HG03439 (cell line): ENCODE measurements around the gene CHST11.
"Not testable (repeated sequence)": the region's sequence is repeated elsewhere in the genome, so short reads cannot be mapped to it uniquely, and the experiment has no call there.

Experiments used
- ATAC-seq: cut with Tn5 transposase; IDR thresholded peaks from one replicate; pipeline ENCODE4 v1.9.1; 2021; ENCODE audit warnings: mild to moderate bottlenecking, moderate library complexity; ENCODE audit not compliant: unreplicated experiment

CHST11 gene

DNA sequence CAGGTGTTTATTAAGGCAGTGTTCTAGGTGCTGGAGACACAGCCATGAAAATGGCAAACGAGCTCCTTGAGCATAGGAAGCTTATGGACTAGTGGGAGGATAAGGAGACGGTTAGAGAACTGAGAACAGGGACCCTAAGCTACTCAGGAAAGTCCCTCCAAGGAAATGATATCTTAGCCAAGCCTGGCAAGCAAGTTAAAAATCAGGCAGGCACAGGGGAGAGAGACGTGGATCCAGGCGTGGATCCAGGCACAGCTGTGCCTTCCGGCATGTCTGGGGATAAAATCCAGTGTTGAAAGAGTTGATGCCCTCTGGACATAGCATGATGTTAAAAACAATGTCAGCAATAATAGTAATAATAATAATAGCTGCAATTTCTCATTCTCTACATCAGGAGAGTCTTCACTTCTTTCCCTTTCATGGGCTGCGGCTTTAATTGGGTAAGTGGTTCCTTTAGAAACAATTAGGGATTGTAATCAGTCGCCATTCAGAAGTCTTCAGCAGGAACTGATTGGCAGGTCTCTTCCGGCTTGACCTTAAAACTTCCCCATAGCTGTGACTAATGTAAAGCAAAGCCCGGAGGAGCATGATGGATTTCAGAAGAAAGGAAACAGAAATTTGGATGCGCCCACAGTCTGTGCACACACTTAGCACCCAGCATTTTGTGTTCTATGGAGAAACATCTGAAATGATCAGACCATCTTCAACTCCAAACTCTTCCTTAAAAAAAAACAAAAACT is 271.1 kb downstream of the CHST11 start:
- no peak for ATAC-seq

GRCh38 chr12:104729091-104729490 is 272.3 kb downstream of the CHST11 start:
- ATAC-seq: no peak

- ATAC-seq: no peak
These were observed 273.1 kb downstream of the CHST11 start for GRCh38 chr12:104729610-104730446.

- no peak for ATAC-seq
These were observed 274.0 kb downstream of the CHST11 start for GRCh38 chr12:104730763-104731162.

DNA sequence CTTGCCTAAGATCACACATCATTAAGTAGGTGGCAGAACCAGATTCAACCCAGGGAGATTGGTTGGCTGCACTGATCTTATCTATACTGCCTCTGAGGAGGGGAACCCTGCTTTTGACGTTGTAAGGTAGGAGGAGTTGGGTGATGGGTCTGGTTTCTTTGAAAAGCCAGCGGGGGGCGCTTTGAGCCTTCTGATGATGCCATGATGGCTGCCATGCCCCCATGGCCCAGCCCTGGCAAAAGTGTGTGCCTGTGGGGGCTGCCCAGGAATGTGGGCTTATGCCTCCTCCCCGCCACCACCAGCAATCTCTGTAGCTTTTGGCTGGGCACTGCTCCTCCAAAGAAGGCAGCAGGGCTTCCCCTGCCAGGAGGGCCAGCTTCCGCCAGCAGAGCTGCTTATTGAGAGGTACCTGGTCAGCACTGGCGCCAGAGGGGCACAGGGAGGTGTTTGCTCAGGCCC is 277.0 kb downstream of the CHST11 start:
- ATAC-seq: no peak

DNA sequence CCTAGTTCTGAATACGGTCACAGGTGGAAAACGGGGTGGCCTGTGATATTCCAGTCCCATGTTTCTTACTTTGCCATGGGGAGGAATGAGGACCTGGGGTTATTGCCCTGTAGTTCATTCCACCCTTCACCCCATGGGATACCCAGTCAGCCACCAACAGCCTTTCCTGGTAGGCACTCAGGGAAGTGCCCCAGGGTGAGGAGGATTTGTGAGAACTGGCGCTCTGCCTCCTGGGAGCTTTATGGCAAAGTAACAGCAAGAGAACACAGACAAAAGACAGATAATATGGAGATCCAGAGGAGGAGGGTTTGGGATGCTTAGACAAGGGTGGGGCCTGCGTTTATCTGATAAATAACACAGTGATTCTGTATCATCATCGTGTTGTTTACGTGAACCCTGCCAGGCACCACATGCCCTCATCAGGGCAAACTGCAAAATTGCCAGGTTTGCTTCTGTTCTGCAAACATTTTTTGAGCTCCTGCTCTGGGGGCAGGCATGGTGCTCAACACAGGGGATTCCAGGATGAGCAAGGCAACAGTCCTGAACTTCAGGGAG is 277.9 kb downstream of the CHST11 start:
- ATAC-seq: no peak

- no peak for ATAC-seq
These were observed 279.1 kb downstream of the CHST11 start for GRCh38 chr12:104735801-104736200.

- no peak for ATAC-seq
These were observed 279.6 kb downstream of the CHST11 start for GRCh38 chr12:104736307-104736706.

- no peak for ATAC-seq
These were observed 280.4 kb downstream of the CHST11 start for GRCh38 chr12:104737113-104737512.

DNA sequence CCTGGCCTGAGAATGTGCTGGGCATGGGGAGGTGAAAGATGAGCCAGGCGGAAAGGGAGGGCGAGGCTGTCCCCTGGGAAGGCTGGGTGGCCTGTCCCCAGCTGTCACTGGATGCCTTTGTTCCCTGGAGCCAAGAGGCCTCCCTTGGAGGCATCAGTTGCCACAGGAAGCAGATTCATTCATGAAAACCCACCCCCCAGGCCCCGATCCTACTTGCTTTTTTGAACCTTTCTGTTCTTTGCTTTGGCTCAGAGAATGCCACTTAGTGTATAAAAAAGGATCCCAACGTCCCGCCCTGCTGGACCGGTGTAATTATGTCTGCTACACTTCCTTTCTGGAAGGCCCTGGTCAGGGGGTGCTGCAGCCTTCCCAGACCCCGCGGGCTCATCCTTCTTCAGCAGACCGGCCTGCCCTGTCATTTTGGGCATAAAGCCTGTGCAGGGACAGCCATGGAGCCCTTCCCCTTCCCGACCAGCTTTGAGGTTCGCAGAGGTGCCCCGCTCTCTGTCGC is 281.1 kb downstream of the CHST11 start:
- ATAC-seq: no peak

DNA sequence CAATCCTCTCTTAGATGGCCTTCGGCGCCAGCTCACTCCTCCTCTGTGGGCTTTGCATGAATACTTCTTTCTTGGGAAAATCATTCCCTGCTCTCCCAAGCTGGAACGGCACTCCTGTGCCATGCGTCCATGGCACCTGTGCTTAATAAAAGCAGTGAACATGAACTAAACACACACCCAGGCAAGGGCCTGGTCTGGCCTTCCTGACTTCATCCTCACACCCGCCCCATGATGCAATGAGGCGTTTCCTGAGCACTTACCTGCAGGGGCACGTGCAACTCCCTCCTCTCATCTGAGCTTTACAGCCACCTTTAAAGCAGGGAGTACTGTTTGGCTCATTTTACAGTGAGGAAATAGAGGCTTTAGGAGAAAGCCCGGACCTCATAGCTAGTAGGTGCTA is 281.6 kb downstream of the CHST11 start:
- ATAC-seq: no peak

DNA sequence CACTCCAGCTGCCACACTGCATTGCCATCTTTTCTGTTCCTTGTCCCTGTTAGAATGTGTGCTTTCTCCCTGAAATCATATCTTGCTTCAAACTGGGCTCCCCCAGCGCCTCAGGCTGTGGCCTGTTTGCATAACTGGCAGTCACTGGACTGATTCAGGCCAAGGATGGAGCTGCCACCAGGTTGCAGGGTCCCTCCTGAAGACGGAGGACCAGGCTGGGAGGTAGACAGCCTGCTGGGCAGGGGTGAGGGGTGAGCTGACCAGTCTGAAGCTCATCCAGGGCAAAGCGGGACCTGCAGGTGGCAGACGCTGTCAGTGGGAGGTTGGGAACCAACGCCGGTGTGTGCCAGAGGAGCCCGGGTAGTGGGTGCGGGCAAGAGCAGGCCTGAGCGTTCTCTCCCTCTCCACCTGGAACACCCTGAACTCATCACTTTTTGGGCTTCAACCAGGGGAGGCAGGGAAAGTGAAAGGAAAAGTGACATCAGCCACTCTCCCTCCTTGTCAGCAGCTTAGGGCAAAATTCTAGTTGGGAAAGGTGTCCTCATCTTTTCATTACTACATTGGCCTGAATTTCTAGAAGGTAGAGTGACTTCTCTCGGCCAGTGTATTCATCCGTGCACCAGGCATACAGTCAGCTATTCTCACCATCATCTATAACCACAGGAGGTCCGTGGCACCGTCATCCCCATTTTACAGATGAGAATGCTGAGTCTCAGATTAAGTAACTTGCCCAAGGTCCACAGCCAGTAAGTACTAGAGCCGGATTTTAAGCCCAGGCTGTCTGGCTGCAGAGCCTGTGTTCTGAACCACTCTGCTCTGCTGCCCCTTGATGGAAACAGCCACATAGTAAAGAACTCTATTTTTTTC is 282.3 kb downstream of the CHST11 start:
- ATAC-seq: no peak

GRCh38 chr12:104740668-104741067 is 283.9 kb downstream of the CHST11 start:
- ATAC-seq: peak; percentile 58

DNA sequence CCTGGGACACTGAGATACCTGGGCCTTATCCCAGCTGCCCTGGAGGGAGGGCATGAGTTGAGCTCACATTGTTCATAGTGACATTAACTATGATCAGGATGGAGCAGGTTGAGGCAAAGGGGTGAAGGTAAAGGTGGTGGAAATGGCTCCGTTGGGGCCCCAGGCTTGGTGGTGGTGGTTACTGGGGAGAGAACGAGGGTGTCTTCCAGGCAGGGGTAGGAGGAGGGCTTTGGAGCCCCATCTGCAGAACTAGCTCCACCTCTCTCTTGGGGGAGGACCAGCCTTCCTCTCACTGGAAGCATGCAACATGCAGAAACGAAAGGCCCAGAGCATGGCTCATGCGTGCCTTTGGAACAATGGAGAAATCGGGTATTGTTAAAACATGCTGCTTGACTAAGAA is 284.3 kb downstream of the CHST11 start:
- peak; percentile 33 for ATAC-seq

DNA sequence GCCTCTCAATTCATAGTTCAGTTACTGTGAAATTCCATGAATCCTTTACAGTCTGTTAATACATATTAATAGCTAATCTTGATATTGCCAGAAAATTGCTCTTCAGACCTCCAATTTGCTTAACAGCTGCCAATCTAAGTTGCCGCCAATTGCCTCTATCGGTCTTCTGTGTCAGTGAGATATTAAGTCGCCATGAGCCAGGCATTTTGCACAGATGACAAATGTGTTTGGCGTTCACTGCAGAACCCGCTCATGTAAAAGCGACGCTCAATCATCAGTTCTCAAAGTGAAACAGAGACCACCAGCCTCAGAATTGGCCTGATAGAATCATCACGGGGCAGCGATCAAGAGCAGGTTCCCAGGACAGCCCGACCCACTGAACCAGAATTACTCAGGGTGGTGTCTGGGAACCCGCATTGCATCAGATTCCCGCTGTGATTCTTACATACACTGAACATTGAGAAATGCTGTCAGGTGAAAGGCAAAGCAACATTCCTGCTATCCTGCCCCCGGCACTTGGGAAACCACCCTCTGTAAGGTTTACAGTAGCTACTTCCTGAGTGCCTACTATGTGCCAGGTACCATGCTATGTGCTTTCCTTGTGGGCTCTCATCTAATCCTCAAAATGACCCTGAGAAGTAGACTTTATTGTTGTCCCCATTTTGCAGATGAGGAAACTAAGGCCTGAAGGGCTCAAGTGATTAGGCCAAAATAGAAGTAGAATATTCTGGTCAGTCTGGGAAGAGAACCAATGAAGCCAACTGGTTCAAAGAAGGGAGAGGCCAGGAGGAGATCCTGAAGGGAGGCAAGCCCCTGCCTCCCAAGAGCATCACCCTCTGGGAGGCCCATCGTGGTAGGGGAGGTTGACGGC is 285.0 kb downstream of the CHST11 start:
- no peak for ATAC-seq

DNA sequence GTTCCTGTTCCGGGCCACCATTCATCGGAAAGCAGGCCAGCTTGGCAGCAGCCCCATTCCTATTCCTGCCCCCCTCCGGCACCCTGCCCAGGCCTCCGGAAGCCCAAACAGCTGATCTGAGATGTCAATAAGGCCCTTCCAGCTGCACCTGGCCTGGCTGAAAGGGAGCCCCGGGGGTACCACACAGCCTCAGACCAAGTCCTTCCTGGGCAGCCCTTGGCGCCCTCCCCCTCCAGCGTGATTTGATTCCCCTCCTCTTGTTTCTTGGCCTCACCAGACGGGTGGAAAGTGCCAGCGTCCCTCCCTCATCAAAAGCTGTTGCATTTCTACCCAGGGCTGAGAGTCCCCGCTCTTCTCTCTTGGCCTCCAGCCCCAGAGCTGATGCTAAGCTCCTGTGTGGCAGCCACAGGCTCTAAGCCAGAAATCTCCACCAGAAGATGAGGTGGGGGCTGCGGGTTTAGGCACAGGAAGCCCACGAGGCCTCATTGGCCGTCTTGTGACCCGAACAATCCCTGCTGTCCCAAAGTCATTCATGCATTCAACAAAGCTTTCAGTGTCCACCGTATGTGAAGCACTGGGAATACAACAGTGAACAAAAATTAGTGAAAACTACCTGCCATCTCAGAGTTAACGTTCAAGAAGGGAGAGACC is 285.9 kb downstream of the CHST11 start:
- no peak for ATAC-seq

GRCh38 chr12:104743202-104743580 is 286.4 kb downstream of the CHST11 start:
- ATAC-seq: no peak

- not testable (repeated sequence) for ATAC-seq
These were observed 287.2 kb downstream of the CHST11 start for GRCh38 chr12:104743753-104744548.
